ENCODE results near the gene SLC17A2. TPM values are rescaled to one million over a fixed set of nuclear protein-coding genes. Genes with fewer than 3 reads are reported as not detected.

The SLC17A2 gene
- polyA plus RNA-seq, 1 experiment: not detected

DNA sequence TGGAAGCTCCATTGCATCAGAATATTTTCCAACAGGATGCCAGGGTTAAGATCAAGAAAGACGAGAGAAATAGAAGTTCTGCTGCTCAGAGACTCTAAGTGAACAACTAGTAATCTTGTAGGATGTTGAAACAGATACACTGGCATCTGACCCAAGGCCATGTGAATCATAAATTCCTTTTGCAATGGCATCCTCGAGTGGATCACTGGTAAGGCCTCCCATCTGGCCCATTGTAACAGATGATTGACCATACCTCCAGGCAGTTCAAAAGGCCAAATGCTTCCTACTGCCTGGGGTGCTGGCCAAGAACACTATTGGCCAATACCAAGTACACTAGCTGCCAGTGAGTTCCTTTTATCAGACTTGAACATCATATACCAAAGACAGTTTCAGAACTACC lies 46.5 kb downstream of the SLC17A2 start:
- H3K27me3 ChIP-seq (ENCODE audit: control insufficient read depth, insufficient read depth, low read length): no peaks in the 10 kb centered on the region
- CTCF ChIA-PET: interaction anchor here (0.6 kb wide), 1 partner anchor 74 kb away, joined by 3 read pairs; no protein-coding TSS in a partner anchor
- H3K4me3 ChIP-seq (ENCODE audit: low read depth, low read length): no peak overlapping the region
- no peaks in the 10 kb centered on the region for H3K36me3 ChIP-seq (ENCODE audit: control insufficient read depth, insufficient read depth, low read length)
- POLR2A ChIA-PET: no interaction called here
- TF ChIP-seq, protein P1, sequence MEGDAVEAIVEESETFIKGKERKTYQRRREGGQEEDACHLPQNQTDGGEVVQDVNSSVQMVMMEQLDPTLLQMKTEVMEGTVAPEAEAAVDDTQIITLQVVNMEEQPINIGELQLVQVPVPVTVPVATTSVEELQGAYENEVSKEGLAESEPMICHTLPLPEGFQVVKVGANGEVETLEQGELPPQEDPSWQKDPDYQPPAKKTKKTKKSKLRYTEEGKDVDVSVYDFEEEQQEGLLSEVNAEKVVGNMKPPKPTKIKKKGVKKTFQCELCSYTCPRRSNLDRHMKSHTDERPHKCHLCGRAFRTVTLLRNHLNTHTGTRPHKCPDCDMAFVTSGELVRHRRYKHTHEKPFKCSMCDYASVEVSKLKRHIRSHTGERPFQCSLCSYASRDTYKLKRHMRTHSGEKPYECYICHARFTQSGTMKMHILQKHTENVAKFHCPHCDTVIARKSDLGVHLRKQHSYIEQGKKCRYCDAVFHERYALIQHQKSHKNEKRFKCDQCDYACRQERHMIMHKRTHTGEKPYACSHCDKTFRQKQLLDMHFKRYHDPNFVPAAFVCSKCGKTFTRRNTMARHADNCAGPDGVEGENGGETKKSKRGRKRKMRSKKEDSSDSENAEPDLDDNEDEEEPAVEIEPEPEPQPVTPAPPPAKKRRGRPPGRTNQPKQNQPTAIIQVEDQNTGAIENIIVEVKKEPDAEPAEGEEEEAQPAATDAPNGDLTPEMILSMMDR (IDR thresholded peaks at IDR 0.05; ENCODE audit: insufficient read depth, low read depth, low read length): no peak
- no peak for DNase-seq (ENCODE audit: low read depth)

DNA sequence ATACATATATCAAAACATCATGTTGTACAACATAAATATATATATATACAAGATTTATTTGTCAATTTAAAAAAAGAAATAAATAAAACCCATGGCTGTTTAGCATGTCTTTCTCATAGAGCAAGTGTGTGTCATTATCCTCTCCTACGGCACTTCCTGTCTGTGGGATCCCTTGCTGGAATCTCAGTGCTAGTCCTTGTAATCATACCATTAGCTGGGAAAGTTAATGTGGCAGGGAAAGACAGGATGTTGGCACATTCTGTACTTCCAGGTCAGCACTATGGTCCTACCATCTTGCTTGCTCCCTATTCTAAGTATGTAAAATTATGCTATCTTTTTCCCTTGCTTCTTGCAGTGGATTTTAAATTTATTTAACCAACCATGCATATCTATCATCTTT lies 47.0 kb downstream of the SLC17A2 start:
- no peak for DNase-seq (ENCODE audit: low read depth)
- POLR2A ChIA-PET: no interaction called here
- Histone ChIP-seq H3K36me3 (ENCODE audit: control insufficient read depth, insufficient read depth, low read length) (no peaks in the 10 kb centered on the region), H3K4me3 (ENCODE audit: low read depth, low read length) (no peak overlapping the region), H3K27me3 (ENCODE audit: control insufficient read depth, insufficient read depth, low read length) (no peaks in the 10 kb centered on the region)
- TF ChIP-seq, protein P1 (IDR thresholded peaks at IDR 0.05; ENCODE audit: insufficient read depth, low read depth, low read length): no peak
- CTCF ChIA-PET: interaction anchor here (0.6 kb wide), 1 partner anchor 74 kb away, joined by 3 read pairs; no protein-coding TSS in a partner anchor

DNA sequence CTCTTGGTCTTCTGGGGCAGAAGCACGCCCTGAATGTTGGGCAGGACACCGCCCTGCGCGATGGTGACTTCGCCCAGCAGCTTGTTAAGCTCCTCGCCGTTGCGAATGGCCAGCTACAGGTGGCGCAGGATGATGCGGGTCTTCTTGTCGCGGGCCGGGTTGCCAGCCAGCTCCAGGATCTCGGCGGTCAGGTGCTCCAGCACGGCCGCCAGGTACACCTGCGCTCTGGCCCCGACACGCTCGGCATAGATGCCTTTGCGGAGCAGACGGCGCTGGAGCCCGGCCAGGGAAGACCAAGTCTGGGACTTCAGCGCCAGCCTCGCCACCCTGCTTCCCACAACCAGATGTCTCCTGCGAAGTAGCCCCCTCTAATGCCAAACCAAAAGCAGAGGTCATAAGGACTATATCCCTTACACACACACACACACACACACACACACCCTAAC lies 48.4 kb downstream of the SLC17A2 start:
- DNase-seq (ENCODE audit: low read depth): no peak
- POLR2A ChIA-PET: no interaction called here
- TF ChIP-seq, protein P1 (IDR thresholded peaks at IDR 0.05; ENCODE audit: insufficient read depth, low read depth, low read length): no peak

DNA sequence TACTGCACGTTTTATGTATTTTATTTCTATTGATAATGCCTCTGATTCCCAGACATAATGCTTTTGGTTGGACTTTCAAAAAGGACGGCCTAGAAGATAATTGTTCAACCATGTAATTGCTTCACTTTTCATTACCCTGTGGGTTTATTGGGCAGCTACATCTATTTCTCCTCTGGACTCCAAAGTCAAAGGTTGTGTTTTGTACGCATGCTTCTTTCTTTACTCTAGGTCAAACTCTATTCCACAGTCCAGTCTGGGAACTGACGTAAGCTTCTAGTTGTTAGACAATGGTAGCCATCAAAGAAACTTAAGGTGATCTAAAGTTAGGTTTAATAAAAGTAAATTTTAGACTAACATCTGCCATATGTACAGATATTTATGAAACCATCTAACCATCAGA lies 49.9 kb downstream of the SLC17A2 start:
- no peaks in the 10 kb centered on the region for H3K27me3 ChIP-seq (ENCODE audit: control insufficient read depth, insufficient read depth, low read length)
- no peak for DNase-seq (ENCODE audit: low read depth)
- POLR2A ChIA-PET: no interaction called here
- CTCF ChIA-PET: interaction anchor here (0.6 kb wide), 1 partner anchor 154 kb away, joined by 3 read pairs; no protein-coding TSS in a partner anchor
- H3K36me3 ChIP-seq (ENCODE audit: control insufficient read depth, insufficient read depth, low read length): no peaks in the 10 kb centered on the region
- TF ChIP-seq, protein P1 (IDR thresholded peaks at IDR 0.05; ENCODE audit: insufficient read depth, low read depth, low read length): no peak
- H3K4me3 ChIP-seq (ENCODE audit: low read depth, low read length): no peak overlapping the region

More for the DNA sequence above, 48.4 kb downstream of the SLC17A2 start:
- Histone ChIP-seq H3K27me3 (ENCODE audit: control insufficient read depth, insufficient read depth, low read length) (no peaks in the 10 kb centered on the region), H3K36me3 (ENCODE audit: control insufficient read depth, insufficient read depth, low read length) (no peaks in the 10 kb centered on the region), H3K4me3 (ENCODE audit: low read depth, low read length) (no peak overlapping the region)
- CTCF ChIA-PET: interaction anchor here (0.6 to 1.5 kb wide), 3 partner anchors 14 to 648 kb away, joined by 3 read pairs; no protein-coding TSS in a partner anchor

DNA sequence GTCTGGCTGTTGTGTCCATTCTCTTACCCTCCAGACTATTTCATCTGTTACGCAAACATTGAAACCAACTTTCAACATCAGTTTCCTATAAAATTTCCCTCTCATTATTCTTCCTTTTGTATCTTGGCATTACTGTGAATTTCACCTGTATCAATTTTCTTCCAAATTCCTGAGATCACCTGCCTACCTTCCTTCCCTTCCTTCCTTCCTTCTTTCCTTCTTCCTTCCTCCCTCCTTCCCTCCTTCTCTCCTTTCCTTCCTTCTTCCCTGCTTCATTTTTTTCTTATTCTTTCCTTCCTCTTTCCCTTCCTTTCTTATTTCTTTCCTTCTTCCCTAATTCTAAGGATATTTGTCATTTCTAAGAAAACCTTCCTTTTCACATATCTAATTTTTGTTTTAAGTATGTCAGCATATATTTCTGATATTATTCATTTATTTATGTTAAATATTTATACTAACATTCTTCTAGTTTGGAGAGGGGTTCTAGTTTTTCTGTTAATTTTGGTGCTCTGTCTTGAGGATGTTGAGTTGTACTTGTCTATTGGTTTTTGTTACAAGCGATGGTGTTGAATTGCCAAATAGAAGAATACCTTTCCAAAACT lies 51.7 kb downstream of the SLC17A2 start:
- TF ChIP-seq, protein P1 (IDR thresholded peaks at IDR 0.05; ENCODE audit: insufficient read depth, low read depth, low read length): no peak
- POLR2A ChIA-PET: no interaction called here
- CTCF ChIA-PET: interaction anchor here (0.5 to 0.6 kb wide), 2 partner anchors 20 to 1223 kb away, joined by 3 to 4 read pairs; no protein-coding TSS in a partner anchor
- Histone ChIP-seq H3K27me3 (ENCODE audit: control insufficient read depth, insufficient read depth, low read length) (no peaks in the 10 kb centered on the region), H3K36me3 (ENCODE audit: control insufficient read depth, insufficient read depth, low read length) (no peaks in the 10 kb centered on the region), H3K4me3 (ENCODE audit: low read depth, low read length) (no peak overlapping the region)
- no peak for DNase-seq (ENCODE audit: low read depth)
